Right ventricle myocardium inferior (tissue), 1 donor: Measurements from ENCODE around the gene DYRK1A. TPM values are rescaled to one million over a fixed set of nuclear protein-coding genes. Genes with fewer than 3 reads are reported as not detected.
"Not testable (repeated sequence)": the region's sequence is repeated elsewhere in the genome, so short reads cannot be mapped to it uniquely, and the experiment has no call there.

Experiments
- ATAC-seq: fragments of 200-7000 bp; cut with Tn5 transposase; one replicate; pipeline ENCODE4 v1.9.1; 2020; ENCODE audit warnings: mild to moderate bottlenecking, moderate library complexity
- DNase-seq: peaks from one replicate; pipeline ENCODE4 v3.0.0; 2021; ENCODE audit errors: missing footprints
- intact Hi-C: fragments of 100-400 bp; cut with DNase I; formaldehyde crosslinking; loops from one replicate; pipeline ENCODE4 v1.11.0; 2022
- total RNA-seq: library from RNA; stranded (reverse); fragmentation: NEBNext Ultra II Directional; extraction: Animal tissue kit (Norgen Biotek cat#: 25700); gene quantifications from one replicate; pipeline ENCODE4 v1.2.1, GENCODE V29; 2021
- donor health status: DM: no; HTN: yes; CAD: no; lungs with severe emphysema.

DYRK1A gene
- total RNA-seq, 1 donor from 2014 or later, result 63.5 TPM

DNA sequence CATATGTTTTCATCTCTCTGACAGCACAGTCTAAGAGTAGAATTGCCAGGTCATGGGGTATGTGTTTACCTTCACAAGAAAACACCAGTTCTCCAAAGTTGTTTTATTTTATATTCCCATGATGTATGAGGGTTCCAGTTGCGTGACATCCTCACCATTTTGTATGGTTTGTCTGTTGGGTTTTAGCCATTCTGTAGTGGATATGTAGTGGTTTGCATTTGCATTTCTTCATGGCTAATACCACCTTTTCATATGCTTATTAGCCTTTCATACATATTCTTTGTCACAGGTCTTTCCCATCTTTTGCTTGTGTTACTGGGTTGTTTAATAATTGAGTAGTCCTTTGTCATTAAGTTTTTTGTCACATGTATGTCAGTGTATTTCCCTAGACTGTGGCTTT, 132.1 kb downstream of the DYRK1A start:
- ATAC-seq (no peak), DNase-seq (no peak)
- intact Hi-C loops, result no loop called here

DNA sequence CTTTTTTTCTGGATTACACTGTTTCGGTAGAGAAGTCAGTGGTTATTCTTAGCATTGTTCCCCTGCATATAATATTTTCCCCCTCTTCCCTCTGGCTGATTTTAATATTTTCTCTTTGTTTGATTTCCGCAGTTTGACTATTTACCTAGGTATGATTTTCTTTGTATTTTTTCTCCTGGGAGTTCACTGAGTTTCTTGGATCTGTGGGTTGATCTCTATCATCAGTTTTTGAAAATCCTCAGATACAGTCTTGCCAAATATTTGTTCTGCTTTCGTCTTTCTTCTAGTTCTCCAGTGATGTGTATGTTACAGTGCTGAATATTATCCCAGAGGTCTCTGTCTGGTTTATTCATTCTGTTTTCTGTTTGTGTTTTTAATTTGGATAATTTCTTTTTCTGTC, 136.4 kb downstream of the DYRK1A start:
- ATAC-seq, result no peak
- no peak for DNase-seq
- intact Hi-C loops, result loop anchor here (5.0 kb wide), 1 partner anchor 59 kb away; no protein-coding TSS in a partner anchor

DNA sequence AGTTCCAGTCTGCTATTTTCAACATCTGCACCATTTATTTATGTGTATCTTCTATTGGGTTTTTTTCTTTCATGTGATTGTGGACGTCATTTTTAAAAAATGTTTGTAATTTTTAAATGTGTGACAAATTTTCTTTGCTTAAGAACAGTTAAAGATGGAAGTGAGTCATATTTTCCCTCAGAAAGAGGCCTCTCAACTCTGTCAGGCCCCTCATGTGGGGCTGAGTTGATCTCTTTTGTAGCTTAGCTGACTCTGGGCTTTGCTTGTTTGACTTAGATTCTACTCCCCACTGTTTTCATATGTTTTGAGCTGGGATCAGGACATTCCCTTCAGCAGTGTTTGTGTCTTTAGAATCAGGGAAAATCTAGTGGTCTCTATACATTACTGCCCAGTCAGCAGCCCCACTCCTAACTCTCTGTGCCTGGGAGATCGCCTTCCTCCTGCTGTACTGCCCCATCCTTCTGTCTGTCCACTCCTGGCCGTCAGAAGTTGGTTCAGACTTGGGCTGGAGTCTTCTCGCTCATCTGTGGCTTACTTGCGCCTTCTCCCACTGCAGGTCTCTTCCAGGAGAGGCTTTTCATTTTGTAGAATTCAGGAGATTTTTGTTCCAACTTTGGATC, 137.4 kb downstream of the DYRK1A start:
- ATAC-seq, result no peak
- intact Hi-C loops, result loop anchor here (5.0 kb wide), 1 partner anchor 58 kb away; no protein-coding TSS in a partner anchor

DNA sequence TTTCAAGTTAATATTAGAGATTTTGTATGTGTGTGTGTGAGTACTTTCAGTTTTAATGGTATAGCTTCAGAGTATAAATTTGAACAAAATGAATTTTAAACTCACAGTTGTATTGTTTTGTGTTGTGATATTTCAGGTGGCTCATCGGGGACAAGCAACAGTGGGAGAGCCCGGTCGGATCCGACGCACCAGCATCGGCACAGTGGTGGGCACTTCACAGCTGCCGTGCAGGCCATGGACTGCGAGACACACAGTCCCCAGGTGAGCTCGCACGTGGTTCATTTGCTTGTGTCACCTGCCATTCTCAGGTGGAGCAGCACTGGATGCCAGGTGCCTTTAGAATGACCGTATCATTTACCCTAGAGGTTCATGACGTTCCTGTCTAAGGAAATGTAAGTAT, 139.4 kb downstream of the DYRK1A start:
- ATAC-seq (no peak), DNase-seq (no peak)
- intact Hi-C loops, result no loop called here

More for the DNA sequence above, 137.4 kb downstream of the DYRK1A start:
- DNase-seq, result no peak

DNA sequence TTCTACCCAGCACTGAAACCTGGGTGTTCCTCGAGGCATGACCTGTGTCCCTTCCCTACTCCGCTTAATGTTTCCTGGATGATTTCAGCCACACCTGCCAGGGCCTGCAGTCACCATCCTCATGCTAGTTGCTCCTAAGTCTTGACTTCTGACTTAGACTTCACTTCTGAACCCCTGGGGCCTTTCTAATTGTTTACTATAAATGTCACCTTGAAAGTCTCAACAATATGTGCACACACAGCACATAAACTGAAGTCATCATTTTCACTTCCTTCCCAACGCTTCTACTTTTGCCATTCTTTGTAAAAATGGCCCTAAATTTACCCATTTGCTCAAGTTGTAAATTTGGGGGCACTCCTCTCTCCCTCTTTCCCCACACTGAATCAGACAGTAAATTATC, 141.1 kb downstream of the DYRK1A start:
- intact Hi-C loops, result no loop called here
- ATAC-seq, result no peak
- no peak for DNase-seq

DNA sequence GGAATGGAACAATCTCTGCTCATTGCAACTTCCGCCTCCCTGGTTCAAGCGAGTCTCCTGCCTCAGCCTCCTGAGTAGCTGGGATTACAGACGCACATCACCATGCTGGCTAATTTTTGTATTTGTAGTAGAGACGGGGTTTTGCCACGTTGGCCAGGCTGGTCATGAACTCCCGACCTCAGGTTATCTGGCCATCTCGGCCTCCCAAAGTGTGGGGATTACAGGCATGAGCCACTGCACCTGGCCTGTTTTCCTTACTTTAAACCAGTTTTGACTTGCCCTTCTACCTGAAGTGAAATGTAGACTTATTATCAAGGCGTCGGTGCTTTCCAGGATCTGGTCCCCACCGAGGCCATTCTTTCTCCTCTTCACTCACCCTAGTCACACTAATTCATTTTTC, 141.8 kb downstream of the DYRK1A start:
- intact Hi-C loops, result no loop called here
- no peak for DNase-seq
- no peak for ATAC-seq

DNA sequence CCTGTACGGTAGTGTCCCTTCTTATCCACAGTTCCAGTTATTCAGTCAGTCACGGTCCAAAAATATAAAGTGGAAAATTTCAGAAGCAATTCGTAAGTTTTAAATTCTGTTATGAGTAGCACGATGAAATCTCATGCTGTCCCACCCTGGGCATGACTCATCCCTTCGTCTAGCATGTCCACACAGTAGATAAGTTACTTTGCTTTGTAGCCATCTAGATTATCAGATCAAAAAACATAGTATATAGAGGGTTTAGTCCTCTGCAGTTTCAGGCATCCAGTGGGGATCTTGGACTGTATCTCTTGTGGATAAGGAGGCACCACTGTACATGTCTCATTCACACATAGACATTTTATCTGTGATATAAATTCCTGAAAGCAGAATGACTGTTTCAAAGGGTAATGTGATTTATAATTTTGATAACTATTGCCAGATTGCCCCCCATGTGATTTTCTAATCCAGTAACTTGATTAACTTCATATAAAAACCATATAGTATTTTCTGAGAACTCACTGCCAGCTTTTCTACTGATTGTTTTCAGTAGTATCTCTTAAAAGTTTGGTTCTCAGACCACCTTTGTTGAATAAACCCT, 143.3 kb downstream of the DYRK1A start:
- ATAC-seq, result no peak
- intact Hi-C loops, result no loop called here

DNA sequence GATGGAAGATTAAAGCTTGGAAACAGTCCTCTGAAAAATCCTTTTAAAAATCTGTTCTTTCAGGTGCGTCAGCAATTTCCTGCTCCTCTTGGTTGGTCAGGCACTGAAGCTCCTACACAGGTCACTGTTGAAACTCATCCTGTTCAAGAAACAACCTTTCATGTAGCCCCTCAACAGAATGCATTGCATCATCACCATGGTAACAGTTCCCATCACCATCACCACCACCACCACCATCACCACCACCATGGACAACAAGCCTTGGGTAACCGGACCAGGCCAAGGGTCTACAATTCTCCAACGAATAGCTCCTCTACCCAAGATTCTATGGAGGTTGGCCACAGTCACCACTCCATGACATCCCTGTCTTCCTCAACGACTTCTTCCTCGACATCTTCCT, 145.3 kb downstream of the DYRK1A start:
- DNase-seq (no peak), ATAC-seq (no peak)
- intact Hi-C loops, result no loop called here

More for the DNA sequence above, 143.3 kb downstream of the DYRK1A start:
- DNase-seq, result no peak

DNA sequence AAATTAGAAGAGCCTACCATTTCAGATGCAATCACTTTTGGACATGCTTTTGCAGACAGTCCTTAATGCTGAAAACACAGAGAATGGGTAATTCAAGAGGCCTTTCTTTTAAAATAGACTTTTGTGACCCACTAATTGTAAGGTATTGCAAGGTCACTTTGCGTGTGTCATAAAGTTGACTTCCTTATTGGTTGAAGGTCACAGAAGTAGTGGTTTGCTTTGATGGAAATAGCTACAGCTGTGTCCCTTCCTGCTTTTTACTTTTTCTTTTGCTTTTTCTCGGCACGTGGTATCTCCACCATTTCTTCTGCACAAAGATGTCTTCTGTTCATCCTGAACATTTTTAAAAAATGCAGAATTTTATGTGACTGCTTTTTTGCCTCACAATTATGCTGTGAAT, 146.8 kb downstream of the DYRK1A start:
- intact Hi-C loops, result no loop called here
- ATAC-seq (no peak), DNase-seq (no peak)

DNA sequence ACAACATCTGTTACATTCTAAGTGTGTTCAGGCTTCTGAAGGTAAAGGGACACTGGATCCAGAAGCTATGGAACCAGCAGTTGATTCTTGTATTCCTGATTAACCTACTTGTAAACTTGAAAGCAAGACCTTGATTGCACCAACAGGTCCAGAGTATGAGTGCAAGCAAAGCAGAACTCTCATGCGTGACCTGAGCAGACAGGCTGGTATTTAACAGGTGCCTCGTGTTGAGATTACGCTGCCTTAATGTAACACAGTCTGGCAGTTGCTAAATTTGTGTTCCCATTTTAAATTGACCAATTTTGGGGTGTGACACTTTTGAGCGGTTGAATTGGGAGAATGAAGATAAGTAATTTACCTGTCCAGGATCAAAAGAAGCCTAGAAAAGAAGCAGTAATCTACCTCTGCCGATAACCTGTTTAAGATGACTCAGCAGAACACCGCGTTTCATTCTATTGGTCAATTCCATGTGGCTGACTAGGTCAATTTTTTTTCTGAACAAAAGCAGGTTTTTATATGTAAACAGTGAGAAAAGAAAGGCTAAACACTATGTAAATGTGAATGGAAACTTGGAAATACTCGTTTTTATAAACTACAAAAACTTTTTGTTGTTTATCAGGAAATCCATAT, 147.6 kb downstream of the DYRK1A start:
- intact Hi-C loops, result no loop called here
- DNase-seq, result no peak
- no peak for ATAC-seq

DNA sequence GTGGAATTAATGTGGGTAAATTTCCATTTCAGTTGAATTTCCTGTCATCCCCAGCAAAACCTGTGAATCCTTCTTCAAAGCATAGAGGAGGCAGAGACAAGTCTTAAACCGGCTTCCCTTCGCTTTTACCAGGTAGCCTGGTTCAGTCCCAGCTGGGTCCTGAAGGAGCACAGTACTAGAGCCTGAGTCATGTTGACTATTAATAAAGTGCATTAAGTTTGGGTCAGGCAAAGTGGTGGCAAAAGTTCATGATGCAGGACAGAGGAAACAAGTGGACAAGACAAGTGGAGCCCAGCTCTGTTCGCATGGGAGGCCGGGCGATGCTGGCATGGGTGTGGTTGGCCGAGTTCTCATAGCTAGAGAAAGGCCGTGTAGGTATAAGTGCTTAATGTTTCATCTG, 150.4 kb downstream of the DYRK1A start:
- no peak for ATAC-seq
- no peak for DNase-seq
- intact Hi-C loops, result no loop called here

DNA sequence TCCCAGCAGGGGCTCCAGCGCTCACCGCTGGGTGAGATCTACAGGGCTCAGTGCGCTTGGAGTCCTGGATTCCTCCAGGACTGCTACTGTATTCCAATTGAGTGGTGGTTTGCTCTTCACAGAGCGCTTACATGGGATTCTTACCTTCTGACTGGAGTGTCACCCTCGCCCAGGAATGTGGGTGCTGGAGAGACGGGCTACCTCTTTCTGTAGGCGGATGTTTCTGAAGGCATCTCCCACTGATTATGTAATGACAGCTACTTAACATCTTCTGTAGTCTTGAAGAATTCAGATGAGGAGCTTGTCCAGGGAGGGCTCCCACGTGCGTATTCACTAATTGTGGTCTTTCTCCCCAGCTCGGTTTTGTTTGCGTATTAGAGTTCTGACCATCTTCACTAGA, 154.2 kb downstream of the DYRK1A start:
- intact Hi-C loops, result no loop called here
- no peak for DNase-seq
- no peak for ATAC-seq

DNA sequence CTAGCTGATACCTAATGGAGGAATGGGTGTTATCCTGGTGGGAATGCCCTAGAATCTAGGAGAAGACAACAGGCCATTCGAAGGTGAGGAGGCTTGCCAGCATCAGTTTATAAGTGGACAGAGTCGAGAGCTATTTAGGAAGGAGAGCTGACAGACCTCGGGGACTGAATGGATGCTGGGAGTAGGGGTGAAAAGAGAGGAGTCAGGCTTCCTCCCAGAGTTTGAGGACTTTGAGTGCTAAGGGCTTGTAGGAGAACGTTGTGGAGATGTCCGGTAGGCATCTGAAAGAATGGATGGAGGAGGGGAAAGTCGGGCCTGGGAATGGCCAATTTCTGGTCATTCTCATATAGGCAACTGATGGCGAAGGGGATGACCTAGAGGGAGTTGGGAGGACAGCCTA, 155.1 kb downstream of the DYRK1A start:
- intact Hi-C loops, result no loop called here
- no peak for DNase-seq
- ATAC-seq, result no peak

DNA sequence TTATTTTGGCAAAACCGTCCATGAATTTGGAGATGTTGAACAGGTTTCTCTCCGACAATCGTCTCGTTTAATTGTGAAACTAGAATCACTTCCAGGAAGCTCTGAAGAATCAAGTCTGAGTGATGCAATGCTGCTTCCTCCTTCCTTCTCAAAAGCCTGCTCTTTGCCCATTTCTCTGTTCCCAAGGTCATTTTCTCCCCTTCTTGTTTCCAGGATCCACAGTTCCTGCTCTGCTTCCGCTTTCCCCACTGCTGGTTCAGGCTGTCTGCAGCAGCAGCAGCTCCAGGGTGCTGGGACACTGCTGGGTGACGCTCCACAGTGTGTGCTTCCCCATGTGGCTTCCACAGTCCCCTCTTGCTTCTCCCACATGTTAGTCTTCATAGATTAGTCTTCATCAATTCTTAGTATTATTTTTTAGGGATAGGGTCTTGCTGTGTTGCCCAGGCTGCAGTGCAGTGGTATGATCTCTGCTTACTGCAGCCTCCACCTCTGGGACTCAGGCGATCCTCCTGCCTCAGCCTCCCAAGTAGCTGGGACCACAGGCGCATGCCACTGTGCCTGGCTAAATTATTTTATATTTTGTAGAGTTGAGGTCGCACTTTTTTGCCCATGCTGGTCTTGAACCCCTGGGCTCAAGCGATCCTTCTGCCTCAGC, 156.2 kb downstream of the DYRK1A start:
- DNase-seq, result no peak
- ATAC-seq, result no peak
- intact Hi-C loops, result no loop called here

DNA sequence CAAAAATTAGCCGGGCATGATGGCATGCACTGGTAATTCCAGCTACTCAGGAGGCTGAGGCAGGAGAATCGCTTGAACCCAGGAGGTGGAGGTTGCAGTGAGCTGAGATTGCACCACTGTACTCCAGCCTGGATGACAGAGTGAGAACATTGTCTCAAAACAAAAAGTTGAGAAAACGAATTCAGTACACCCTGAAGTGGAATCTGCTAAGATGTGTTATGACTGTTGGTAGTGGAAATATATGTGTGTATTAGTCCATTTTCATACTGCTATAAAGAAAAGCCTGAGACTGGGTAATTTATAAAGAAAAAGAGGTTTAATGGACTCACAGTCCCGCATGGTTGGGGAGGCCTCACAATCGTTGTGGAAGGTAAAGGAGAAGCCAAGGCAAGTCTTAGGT, 158.4 kb downstream of the DYRK1A start:
- DNase-seq, intact Hi-C loops, ATAC-seq: not testable (repeated sequence)

DNA sequence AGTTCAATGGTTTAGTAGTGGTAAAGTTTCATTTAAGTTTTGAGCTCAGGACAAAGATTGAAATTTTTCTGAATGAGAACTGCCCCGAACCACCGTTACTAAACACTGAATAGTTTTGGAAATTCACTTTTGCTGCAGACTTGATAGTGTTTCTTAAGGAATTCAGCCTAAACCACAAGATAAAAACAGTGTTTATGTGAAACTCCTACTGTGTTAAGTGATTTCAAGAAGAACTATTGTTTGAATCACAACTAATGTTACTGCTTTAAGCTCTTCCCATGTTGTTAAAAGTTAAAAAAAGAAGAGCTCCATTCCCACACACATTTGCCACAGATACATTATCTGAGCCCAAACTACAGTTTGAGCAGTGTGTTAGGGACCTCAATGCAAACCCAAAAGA, 159.2 kb downstream of the DYRK1A start:
- intact Hi-C loops, result no loop called here

DNA sequence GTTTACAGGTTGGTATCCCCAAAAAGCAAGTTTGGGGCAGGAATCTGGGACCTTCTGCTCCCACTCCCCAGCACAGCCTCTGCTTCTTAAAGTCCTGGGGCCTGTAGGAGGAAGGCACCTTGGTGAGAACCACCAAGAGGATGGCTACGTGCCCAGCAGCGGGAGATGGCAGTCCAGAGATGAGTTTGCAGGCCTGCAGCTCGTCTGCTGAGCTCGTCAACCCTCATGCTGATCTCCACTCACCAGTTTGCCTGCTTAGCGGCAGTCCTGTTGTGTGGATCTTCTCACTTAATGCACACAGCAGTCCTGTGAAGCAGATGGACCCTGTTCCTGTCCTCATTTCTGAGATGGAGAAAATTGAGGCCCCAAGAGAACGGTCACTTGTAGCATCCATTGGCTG, 160.5 kb downstream of the DYRK1A start:
- intact Hi-C loops, result no loop called here
- ATAC-seq, result no peak
- no peak for DNase-seq

More for the DNA sequence above, 159.2 kb downstream of the DYRK1A start:
- ATAC-seq (no peak), DNase-seq (no peak)

DNA sequence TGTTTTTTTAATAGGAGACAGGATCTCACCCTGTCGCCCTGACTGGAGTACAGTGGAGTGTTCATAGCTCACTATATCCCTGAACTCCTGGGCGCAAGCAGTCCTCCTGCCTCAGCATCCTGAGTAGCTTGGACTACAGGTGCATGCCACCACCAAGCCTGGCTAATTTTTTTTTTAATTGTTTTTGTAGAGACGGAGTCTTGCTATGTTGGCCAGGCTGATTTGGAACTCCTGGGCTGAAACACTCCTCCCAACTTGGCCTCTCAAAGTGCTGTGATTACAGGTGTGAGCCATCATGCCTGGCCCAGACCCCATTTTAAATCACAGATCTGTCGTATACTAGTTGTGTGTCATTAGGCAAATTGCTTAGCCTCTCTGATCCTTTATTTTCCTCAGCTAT, 161.1 kb downstream of the DYRK1A start:
- intact Hi-C loops, result no loop called here
- ATAC-seq, result no peak
- DNase-seq, result no peak

DNA sequence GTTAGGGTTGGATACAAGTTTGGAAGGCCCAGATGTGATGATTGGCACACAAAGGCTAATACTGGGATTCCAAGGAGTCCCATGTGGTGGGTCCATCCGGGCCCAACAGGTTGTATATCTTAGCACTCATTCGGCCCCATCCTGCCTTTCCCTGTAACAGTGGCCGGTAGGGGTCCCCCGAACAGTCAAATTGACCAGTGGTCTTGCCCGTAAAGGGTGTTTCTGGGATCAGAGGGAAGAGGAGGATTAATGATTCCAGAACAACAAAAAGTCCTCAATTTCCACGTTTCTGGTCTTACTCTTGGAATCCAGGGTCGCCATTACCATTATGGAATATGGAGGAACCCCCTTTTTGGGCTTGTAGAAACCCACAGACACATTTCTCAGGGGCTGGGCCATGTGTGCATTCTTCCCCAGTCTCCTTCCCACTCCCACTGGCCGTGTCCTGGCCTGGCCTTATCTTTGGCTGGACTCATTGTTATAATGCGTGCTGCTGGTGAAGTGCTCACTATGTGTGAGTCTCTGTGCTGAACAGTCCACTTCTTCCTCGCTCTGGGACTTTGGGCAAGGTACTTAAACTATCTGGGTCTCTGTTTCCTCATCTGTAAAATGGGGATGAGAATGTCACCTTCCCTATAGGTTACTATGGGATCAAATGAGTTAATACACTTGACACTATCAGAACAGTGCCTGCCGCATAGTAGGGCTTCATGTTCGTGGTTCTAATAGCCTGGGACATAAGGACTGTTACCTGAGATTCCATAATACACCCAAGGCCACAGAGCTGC, 161.8 kb downstream of the DYRK1A start:
- intact Hi-C loops, result no loop called here
- ATAC-seq (no peak), DNase-seq (no peak)
